ENCODE data around the gene RASGEF1C.

The RASGEF1C gene

GRCh38 chr5:180121826-180122413 lies 87.1 kb downstream of the RASGEF1C start:
- TF ChIP-seq CTCF (IDR thresholded peaks at IDR 0.05; ENCODE audit: low read depth, low read length), result no peak
- no peak for DNase-seq (ENCODE audit: extremely low read depth, low read depth)

GRCh38 chr5:180120237-180121101 lies 88.5 kb downstream of the RASGEF1C start:
- no peak for DNase-seq (ENCODE audit: extremely low read depth, low read depth)
- TF ChIP-seq CTCF (IDR thresholded peaks at IDR 0.05; ENCODE audit: low read depth, low read length), result no peak

- no peak for TF ChIP-seq CTCF (IDR thresholded peaks at IDR 0.05; ENCODE audit: low read depth, low read length)
Observed at GRCh38 chr5:180119903-180120236, 89.1 kb downstream of the RASGEF1C start.

DNA sequence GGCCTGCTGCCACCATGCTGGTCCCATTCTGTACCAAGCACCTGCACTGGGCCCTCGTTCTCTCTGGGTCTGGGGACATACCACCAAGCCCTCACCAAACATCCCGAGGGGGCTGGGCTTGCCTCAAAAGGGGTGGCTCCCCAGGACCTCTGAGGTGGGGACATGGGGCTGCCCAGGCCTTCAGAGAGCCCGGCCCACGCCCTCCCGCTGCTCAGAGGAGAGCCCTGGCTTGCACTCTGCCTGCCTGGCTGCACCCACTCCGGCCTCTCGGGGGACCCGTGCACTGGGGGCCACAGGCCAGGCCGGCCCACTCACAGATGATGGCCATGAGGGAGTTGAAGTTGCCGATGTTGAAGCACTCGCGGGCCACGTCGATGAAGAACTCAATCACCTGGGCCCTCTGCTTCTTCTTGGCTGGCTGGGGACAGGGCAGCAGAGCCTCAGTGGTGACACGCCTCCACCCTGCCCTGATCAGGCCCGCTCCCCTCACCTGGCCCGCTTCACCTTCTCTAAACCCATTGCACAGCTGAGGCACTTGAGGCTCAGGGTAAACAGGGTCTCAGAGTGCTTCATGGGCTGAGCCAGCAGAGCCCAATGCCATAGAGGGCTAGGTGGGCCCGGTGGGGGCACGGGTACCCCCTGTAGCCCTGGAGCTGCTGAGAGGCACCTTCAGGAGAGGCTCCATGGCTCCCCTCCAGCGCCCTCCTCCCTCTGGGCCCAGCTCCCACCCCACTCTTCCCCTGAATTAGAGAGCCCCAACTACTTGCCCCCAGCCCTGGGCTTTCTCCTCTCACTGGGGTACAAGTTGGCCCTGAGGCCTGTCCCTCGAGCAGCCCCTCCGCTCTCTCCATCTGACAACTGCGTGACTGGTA lies 89.7 kb downstream of the RASGEF1C start:
- DNase-seq (ENCODE audit: extremely low read depth, low read depth), result no peak
- TF ChIP-seq CTCF (IDR thresholded peaks at IDR 0.05; ENCODE audit: low read depth, low read length), result no peak

More at GRCh38 chr5:180119903-180120236, 89.1 kb downstream of the RASGEF1C start:
- DNase-seq (ENCODE audit: extremely low read depth, low read depth), result no peak

GRCh38 chr5:180118391-180118791 lies 90.6 kb downstream of the RASGEF1C start:
- TF ChIP-seq CTCF (IDR thresholded peaks at IDR 0.05; ENCODE audit: low read depth, low read length), result no peak
- DNase-seq (ENCODE audit: extremely low read depth, low read depth), result no peak

- no peak for TF ChIP-seq CTCF (IDR thresholded peaks at IDR 0.05; ENCODE audit: low read depth, low read length)
- DNase-seq (ENCODE audit: extremely low read depth, low read depth), result no peak
Observed at GRCh38 chr5:180117000-180117725, 91.8 kb downstream of the RASGEF1C start.
